ENCODE data around the gene SHMT2.

The SHMT2 gene

GRCh38 chr12:57240066-57240921 lies 10.8 kb downstream of the SHMT2 start:
- DNase-seq (ENCODE audit: low spot score), result peak; percentile 77

- no peak for DNase-seq (ENCODE audit: low spot score)
These were observed 11.5 kb downstream of the SHMT2 start for GRCh38 chr12:57240926-57241401.

- no peak for DNase-seq (ENCODE audit: low spot score)
These were observed 12.1 kb downstream of the SHMT2 start for GRCh38 chr12:57241402-57242310.

- no peak for DNase-seq (ENCODE audit: low spot score)
These were observed 12.8 kb downstream of the SHMT2 start for GRCh38 chr12:57242329-57242690.

GRCh38 chr12:57242691-57243454 lies 13.4 kb downstream of the SHMT2 start:
- peak; percentile 64 for DNase-seq (ENCODE audit: low spot score)

GRCh38 chr12:57243521-57244311 lies 14.2 kb downstream of the SHMT2 start:
- DNase-seq (ENCODE audit: low spot score), result peak; percentile 82

- DNase-seq (ENCODE audit: low spot score), result no peak
These were observed 14.8 kb downstream of the SHMT2 start for GRCh38 chr12:57244312-57244696.

GRCh38 chr12:57247041-57247440 lies 17.5 kb downstream of the SHMT2 start:
- DNase-seq (ENCODE audit: low spot score), result no peak

- no peak for DNase-seq (ENCODE audit: low spot score)
These were observed 19.6 kb downstream of the SHMT2 start for GRCh38 chr12:57248934-57249742.

- no peak for DNase-seq (ENCODE audit: low spot score)
These were observed 21.0 kb downstream of the SHMT2 start for GRCh38 chr12:57250541-57250940.

GRCh38 chr12:57250956-57251355 lies 21.4 kb downstream of the SHMT2 start, which contains the start of gene STAC3:
Gene STAC3 (minus strand): TSS chr12:57251187. CDS start chr12:57249636, 1,551 bp downstream.
- no peak for DNase-seq (ENCODE audit: low spot score)

GRCh38 chr12:57254506-57255280 lies 25.2 kb downstream of the SHMT2 start:
- no peak for DNase-seq (ENCODE audit: low spot score)

GRCh38 chr12:57255916-57256315 lies 26.4 kb downstream of the SHMT2 start:
- DNase-seq (ENCODE audit: low spot score), result no peak

- DNase-seq (ENCODE audit: low spot score), result no peak
These were observed 29.8 kb downstream of the SHMT2 start for GRCh38 chr12:57258977-57259970.

GRCh38 chr12:57260366-57260765 lies 30.9 kb downstream of the SHMT2 start:
- DNase-seq (ENCODE audit: low spot score), result no peak

GRCh38 chr12:57261428-57261865 lies 31.9 kb downstream of the SHMT2 start:
- no peak for DNase-seq (ENCODE audit: low spot score)

- no peak for DNase-seq (ENCODE audit: low spot score)
These were observed 32.8 kb downstream of the SHMT2 start for GRCh38 chr12:57262126-57262822.

- no peak for DNase-seq (ENCODE audit: low spot score)
These were observed 33.6 kb downstream of the SHMT2 start for GRCh38 chr12:57263096-57263495.

Measured in CD4-positive, alpha-beta T cell treated with Interleukin-2 at 100 ng/mL for 4 hours (primary cell).